ENCODE measurements around the gene CDH12.

CDH12 gene

DNA sequence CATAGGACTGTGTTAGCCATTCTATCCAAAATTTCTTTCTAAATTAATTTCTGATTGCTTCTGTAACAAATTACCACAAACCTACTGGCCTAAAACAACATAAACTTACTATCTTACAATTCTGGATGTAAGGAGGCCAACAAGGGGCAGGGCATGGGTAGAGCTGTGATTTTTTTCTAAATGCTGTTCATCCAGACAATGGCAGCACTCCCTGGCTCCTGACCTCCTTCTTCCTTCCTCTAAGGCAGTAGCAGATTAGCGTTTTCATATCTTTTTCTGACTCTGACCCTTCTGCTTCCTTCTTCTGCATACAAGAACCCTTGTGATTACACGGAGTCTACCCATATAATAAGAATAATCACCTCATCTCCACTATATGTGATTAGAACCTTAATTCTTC, 1005.8 kb downstream of the CDH12 start:
- DNase-seq (ENCODE audit: low read depth in 1 of 2, low spot score in 1 of 2) = no peak

DNA sequence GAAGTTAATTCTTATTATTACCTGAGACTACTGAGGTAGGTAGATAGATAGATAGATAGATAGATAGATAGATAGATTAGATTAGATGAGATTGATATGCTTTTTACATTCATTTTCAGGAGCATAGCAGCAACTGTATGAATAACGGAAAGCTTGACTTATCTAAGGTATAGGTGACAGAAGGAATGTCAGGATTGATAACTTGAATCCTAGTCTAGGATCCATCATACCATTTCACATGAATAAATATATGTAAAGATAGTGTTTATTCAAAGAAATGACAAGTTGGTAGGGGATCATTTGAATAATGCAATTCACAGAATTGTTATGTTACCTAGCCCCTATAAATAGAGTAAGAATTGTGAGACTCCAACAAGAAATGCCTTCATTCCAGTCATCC, 1008.2 kb downstream of the CDH12 start:
- no peak for DNase-seq (ENCODE audit: low read depth in 1 of 2, low spot score in 1 of 2)

GRCh38 chr5:21834863-21835262, 1018.3 kb downstream of the CDH12 start:
- DNase-seq (ENCODE audit: low read depth in 1 of 2, low spot score in 1 of 2) = no peak

DNA sequence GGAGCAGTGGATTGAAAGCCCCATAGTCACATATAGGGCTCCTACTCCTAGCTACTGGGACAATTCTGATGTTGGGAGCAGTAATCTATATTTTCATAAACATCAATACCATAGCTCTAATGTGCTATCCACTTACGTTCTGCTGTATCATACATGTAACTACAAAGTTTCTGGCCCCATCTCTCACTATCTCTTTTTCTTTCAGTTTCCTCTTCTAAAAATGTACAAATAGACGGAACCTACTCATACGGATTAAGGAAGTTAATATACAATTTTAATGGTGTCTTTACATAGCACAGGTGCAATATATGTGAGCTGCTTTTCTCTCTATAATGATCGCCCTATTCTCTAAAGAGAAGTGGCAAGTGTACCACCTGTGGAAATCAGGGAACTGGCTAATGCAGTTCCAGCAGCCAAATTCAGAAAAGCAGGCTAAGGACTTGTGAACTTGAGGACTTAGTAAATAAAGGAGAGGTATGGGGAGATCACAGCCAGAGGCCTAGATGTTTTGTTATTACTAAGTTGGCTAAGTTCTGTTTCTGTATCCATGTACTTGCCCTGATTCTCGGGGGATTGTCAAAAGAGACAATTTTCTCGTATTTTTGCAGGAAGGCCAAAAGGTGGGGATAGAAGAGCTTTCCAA, 1021.9 kb downstream of the CDH12 start:
- no peak for DNase-seq (ENCODE audit: low read depth in 1 of 2, low spot score in 1 of 2)

DNA sequence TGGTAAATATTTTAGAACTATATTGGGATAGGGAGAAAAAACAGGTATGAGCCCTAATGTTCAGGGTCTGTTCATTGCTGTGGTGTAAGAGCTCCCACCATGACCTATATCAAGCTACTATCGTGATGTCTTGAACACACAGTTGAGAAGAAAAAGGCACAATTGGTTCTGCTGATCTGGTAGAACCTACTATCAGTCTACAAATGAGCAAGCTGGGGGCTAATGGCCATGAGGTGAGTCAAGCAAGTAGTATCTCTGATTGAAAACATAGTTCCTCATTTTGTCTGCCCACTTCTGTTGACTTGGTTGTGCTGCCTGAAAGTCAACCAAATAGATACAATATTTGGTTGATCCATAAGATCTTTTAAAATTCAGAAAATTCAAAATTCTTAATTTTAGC, 1026.3 kb downstream of the CDH12 start:
- DNase-seq (ENCODE audit: low read depth in 1 of 2, low spot score in 1 of 2) = no peak

DNA sequence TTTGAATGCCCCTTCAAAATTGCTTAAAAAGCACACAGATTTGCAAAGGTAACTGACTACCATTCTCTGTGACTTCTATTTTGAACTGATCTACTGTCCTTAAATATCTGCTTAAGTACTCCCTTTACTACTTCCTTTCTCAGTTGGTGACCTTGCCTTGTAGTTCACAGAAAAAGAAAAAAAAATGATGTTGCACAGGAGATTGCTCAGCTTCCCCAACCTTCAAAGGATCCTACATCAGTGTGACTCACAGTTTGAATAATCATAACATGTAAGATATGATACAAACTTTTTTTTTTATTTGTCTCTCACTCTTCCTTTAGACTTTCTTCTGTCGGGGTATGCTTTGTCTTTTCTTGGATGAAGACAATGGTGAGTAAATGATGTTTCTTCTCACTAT, 1029.6 kb downstream of the CDH12 start:
- no peak for DNase-seq (ENCODE audit: low read depth in 1 of 2, low spot score in 1 of 2)

DNA sequence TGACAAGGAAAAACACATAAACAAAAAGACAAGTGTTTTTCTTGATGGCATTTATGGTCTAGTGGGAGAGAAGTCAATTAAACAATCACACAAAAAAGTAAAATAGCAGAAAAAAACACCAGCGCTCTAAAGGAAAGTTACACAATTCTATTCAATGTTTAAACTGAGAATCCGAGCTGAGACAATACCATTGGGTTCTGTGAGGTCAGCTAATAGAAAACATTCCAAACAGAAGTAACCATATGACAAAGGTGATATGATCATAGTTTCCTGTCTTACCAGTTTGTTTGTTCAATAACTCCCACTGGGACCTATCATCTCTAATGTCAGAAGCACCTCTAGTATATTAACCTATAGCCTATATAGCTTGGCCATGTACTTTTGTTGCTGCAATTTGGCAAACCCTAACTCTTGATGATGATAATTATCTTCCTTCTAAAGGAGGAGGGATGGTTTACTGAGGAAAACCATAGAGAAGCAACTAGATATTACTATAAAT, 1030.0 kb downstream of the CDH12 start:
- DNase-seq (ENCODE audit: low read depth in 1 of 2, low spot score in 1 of 2) = no peak

DNA sequence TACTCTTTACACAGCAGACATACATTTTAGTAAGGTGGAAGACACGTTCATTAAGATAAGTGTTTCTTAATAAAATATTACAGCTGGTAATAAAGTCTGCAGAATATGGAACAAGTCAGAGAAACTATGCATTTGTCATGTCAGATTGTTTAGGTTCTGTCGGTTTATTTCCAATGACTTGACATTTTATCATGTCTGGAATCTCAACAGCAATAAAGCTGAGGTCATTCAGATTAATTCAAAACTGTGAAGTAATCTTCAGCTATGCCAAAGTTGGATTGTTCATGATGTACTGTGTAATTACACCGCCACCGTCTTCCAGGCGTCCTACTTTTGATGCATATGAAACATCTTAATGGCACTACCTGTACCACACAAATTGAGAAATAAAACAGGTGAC, 1032.6 kb downstream of the CDH12 start:
- no peak for DNase-seq (ENCODE audit: low read depth in 1 of 2, low spot score in 1 of 2)

- no peak for DNase-seq (ENCODE audit: low read depth in 1 of 2, low spot score in 1 of 2)
These were observed 1034.8 kb downstream of the CDH12 start for GRCh38 chr5:21818370-21818720.

- no peak for DNase-seq (ENCODE audit: low read depth in 1 of 2, low spot score in 1 of 2)
These were observed 1035.3 kb downstream of the CDH12 start for GRCh38 chr5:21817668-21818369.

DNA sequence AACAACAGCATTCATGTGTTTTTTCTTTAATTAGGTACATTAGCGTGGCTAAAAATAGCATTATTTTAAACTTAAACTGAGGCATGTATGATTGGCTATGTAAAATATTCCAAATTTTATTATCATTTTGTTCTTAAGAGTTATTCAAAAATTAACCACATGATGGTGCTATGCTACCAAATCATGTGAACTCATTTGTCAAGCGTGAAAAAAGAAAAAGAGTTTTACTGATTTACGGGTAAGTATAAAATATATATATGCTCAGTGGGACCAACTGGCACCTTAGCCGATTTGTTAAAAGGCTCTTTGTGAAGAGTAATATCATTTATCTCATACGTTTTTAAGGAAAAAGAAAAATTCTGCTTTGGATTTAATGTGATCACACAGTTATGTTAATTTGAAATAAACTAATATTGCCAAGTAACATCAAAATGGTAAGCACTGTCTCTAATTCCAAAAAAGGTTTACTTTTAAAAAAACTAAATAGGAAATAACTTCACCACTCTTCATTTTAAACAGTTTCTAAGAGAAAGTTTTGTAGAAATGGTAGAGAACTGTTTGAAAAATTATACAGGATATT, 1042.3 kb downstream of the CDH12 start:
- no peak for DNase-seq (ENCODE audit: low read depth in 1 of 2, low spot score in 1 of 2)

GRCh38 chr5:21809611-21810010, 1043.5 kb downstream of the CDH12 start:
- no peak for DNase-seq (ENCODE audit: low read depth in 1 of 2, low spot score in 1 of 2)

DNA sequence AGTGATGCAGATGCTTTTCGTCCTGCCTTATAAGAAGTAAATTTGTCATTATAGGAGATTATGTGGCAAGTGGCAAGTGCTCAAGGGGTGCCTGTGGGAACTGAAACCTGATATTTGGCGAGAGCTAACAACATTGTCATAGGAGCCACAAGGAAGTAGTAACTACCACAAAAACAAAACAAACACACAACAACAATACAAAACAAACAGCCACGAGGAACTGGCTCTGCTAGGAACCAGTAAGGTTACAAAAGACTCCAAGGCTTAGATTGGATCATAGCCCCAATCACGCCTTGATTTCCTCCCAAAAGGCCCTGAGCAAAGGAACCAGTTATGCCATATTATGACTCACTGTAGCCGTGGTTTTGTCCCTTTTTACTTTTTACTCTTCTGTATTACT, 1045.2 kb downstream of the CDH12 start:
- DNase-seq (ENCODE audit: low read depth in 1 of 2, low spot score in 1 of 2) = no peak

DNA sequence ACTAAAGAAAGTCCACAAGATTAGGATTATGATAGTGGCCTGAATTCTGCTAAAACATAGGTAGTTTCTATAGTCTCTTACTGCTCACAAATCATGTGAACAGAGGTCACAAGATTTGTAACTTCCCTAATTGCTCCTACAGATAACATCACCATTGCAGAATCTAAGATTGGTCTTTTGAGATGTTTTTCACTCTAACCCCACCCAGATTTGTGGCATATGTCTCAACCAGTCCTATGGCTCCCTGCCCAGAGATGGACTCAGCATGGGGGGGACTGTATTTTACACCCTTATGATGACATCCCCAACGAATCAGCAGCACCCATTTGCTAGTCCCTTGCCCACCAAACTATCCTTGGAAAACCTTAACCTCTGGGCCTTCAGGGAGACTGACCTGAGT, 1046.2 kb downstream of the CDH12 start:
- DNase-seq (ENCODE audit: low read depth in 1 of 2, low spot score in 1 of 2) = no peak

- no peak for DNase-seq (ENCODE audit: low read depth in 1 of 2, low spot score in 1 of 2)
These were observed 1046.9 kb downstream of the CDH12 start for GRCh38 chr5:21806271-21806670.

DNA sequence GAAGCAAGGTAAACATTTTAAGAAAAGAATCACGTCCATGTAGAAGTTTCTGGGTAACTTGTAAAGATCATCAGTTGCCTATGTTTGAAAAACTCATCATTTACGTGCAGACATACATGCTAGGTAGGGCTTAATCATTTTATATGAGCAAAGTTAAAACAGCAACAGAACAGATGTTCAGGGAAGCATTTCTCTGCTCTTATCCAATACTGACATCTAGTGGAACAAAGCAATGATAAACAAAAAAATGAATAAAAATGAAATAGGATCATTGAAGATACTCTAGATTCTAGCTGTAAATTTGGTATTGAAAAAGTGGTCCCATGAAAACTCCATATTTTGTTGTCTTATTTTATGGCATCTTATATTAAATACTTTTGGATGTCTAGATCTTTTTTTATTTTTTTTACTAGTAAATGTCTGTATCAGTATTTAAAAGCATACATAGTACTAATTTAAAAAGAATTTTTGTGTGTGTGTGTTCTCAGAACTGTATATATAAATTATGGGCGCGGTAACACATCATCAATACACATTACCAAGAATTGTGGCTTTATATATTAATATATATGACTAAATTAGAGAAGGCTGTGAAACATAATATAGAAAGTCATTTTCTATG, 1050.2 kb downstream of the CDH12 start:
- DNase-seq (ENCODE audit: low read depth in 1 of 2, low spot score in 1 of 2) = no peak

DNA sequence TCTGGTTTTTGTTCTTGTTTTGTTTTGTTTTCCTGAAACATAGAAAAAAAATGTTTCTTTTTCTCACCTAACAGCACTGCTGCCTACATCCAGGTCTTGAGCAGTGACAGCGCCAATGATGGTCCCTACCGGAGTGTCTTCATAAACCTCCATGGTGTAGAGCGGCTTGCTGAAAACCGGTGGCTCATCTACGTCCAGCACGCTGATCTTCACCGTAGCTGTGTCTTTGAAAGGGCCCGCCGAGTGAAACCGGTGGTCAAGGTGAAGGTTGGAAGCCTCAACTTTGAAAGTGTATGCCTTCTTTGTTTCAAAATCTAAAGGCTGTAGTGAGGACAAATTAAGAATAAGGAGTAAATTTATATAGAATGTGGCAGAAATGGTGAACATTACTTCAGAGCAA, 1051.0 kb downstream of the CDH12 start:
- no peak for DNase-seq (ENCODE audit: low read depth in 1 of 2, low spot score in 1 of 2)

- DNase-seq (ENCODE audit: low read depth in 1 of 2, low spot score in 1 of 2) = no peak
These were observed 1060.4 kb downstream of the CDH12 start for GRCh38 chr5:21792748-21793147.

DNA sequence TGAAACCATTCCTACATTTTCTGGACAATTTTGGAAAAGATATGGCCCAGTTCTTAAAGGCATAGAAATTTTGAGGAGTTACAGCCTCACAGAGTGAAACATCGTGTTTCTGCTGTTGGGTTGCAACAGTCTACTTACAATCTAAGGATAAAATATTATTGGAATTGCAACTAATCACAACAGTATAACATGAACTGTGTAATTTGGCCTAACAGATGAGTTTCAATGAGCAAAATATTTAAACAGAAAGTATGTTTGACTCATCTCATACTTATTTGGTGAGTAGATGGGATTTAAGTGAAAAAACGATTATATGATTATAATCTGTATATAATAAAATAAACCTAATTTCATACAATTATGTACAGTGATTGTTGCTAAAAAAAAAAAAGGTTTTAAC, 1061.8 kb downstream of the CDH12 start:
- DNase-seq (ENCODE audit: low read depth in 1 of 2, low spot score in 1 of 2) = no peak

- no peak for DNase-seq (ENCODE audit: low read depth in 1 of 2, low spot score in 1 of 2)
These were observed 1068.7 kb downstream of the CDH12 start for GRCh38 chr5:21784487-21784886.

- DNase-seq (ENCODE audit: low read depth in 1 of 2, low spot score in 1 of 2) = no peak
These were observed 1070.0 kb downstream of the CDH12 start for GRCh38 chr5:21783074-21783679.

DNA sequence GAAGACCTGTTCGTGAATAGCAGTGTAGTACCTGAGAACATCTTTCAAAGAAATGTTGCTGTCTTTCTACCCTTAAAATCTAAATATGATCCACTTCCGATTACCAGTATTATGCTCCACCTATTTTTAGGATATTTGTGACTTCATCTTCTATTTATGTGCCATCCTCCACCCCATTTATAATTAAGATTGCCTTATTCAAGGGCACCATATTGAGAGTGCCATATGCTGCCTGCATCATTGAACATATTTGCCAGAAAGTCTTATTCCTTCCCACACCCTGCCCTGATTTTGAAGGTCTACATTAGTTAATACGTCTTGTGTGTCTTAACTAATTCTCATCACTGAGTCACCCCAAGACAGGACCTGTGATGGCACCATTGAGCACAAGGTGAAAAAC, 1076.7 kb downstream of the CDH12 start:
- no peak for DNase-seq (ENCODE audit: low read depth in 1 of 2, low spot score in 1 of 2)
